Naive thymus-derived CD4-positive, alpha-beta T cell (primary cell): ENCODE measurements around the gene GAD1. TPM values are rescaled to one million over a fixed set of nuclear protein-coding genes. Genes with fewer than 3 reads are reported as not detected.

ENCODE experiments used
- ATAC-seq: fragments of 150-1000 bp; cut with Tn5 transposase; 2 replicates; pipeline ENCODE4 v1.10.0; 2021; ENCODE audit warnings: mild to moderate bottlenecking, moderate library complexity
- CTCF ChIA-PET: fragments of 350-600 bp; sonication (Branson Sonifier 250); formaldehyde crosslinking; loops from one replicate; lab custom pipeline; 2021; ENCODE audit warnings: antibody characterized with exemption; lab: Charles Lee
- POLR2A ChIA-PET: fragments of 350-600 bp; sonication (Branson Sonifier 250); formaldehyde crosslinking; loops from one replicate; lab custom pipeline; 2021; ENCODE audit warnings: antibody characterized with exemption, inconsistent platforms; lab: Charles Lee
- DNase-seq, 9 donors: peaks; one replicate each; pipeline versions ENCODE4 v3.0.0 to v3.0.0-alpha.2; 2020 to 2022; ENCODE audit warnings: mixed read lengths in 1 of 9
- H3K27ac ChIP-seq: one replicate; pipeline ENCODE4 v1.7.0; 2013; ENCODE audit warnings: mild to moderate bottlenecking, low read depth, low read length, moderate library complexity
- H3K27me3 ChIP-seq, 2 donors: one replicate each; pipeline ENCODE4 v1.7.0; 2013; ENCODE audit warnings: low read length in 2 of 2, mild to moderate bottlenecking in 2 of 2, moderate library complexity in 2 of 2; ENCODE audit not compliant: control insufficient read depth in 2 of 2, insufficient read depth in 2 of 2
- H3K36me3 ChIP-seq, 3 experiments: 1 replicate in 2 of 3; 2 replicates in 1 of 3; pipeline ENCODE4 v1.7.0; 2013; ENCODE audit warnings: low read length in 3 of 3, mild to moderate bottlenecking in 3 of 3, moderate library complexity in 1 of 3; ENCODE audit not compliant: insufficient read depth in 3 of 3, control insufficient read depth in 2 of 3
- H3K4me1 ChIP-seq, 2 donors: one replicate each; pipeline ENCODE4 v1.7.0; 2013; ENCODE audit warnings: low read length in 2 of 2, mild to moderate bottlenecking in 2 of 2, moderate library complexity in 1 of 2; ENCODE audit not compliant: control insufficient read depth in 2 of 2, insufficient read depth in 2 of 2
- H3K4me3 ChIP-seq: 2 replicates; pipeline ENCODE4 v1.7.0; 2013; ENCODE audit warnings: mild to moderate bottlenecking, low read length
- H3K9me3 ChIP-seq, 3 experiments: 1 replicate in 2 of 3; 2 replicates in 1 of 3; pipeline ENCODE4 v1.7.0; 2013; ENCODE audit warnings: low read length in 3 of 3; ENCODE audit not compliant: control insufficient read depth in 2 of 3
- H3K27ac Mint-ChIP-seq, 9 donors: one replicate each; pipeline ENCODE4 v1.8.0; 2020 to 2022; ENCODE audit warnings: mixed read lengths in 9 of 9, mild to moderate bottlenecking in 8 of 9, moderate library complexity in 5 of 9, inconsistent platforms in 2 of 9
- H3K27me3 Mint-ChIP-seq, 5 donors: one replicate each; pipeline ENCODE4 v1.8.0; 2021 to 2022; ENCODE audit warnings: mixed read lengths in 5 of 5, mild to moderate bottlenecking in 1 of 5
- H3K36me3 Mint-ChIP-seq, 5 donors: one replicate each; pipeline ENCODE4 v1.8.0; 2020 to 2022; ENCODE audit warnings: mixed read lengths in 5 of 5, mild to moderate bottlenecking in 3 of 5, inconsistent platforms in 1 of 5
- H3K4me1 Mint-ChIP-seq, 7 donors: one replicate each; pipeline ENCODE4 v1.8.0; 2020 to 2022; ENCODE audit warnings: mixed read lengths in 7 of 7, mild to moderate bottlenecking in 3 of 7, inconsistent platforms in 1 of 7
- H3K4me3 Mint-ChIP-seq, 10 donors: one replicate each; pipeline ENCODE4 v1.8.0; 2020 to 2022; ENCODE audit warnings: mild to moderate bottlenecking in 10 of 10, mixed read lengths in 10 of 10, moderate library complexity in 6 of 10, inconsistent platforms in 2 of 10
- H3K9me3 Mint-ChIP-seq, 11 donors: one replicate each; pipeline ENCODE4 v1.8.0; 2020 to 2022; ENCODE audit warnings: mixed read lengths in 11 of 11, mild to moderate bottlenecking in 4 of 11, inconsistent platforms in 1 of 11, moderate library complexity in 1 of 11
- intact Hi-C, 2 donors: fragments of 100-400 bp; cut with micrococcal nuclease; formaldehyde crosslinking; loops; one replicate each; pipeline ENCODE4 v1.15.1; 2023
- polyA plus RNA-seq, 2 donors: library from polyadenylated mRNA; unstranded; fragments of 300-500 nt; fragmentation: Illumina TruSeq; gene quantifications; one replicate each; pipeline ENCODE4 v1.2.3, GENCODE V29; 2021
- total RNA-seq, 6 experiments: library from RNA in 5 of 6; stranded (reverse) in 5 of 6; gene quantifications; 1 replicate in 5 of 6; 2 replicates in 1 of 6; pipeline ENCODE4 v1.2.3 and lab custom pipeline; 2021 to 2026

Gene GAD1
- total and polyA plus RNA-seq, 7 experiments from 2014 or later: 3.6 TPM; not detected in 6

- CTCF ChIA-PET: interaction anchor here (0.5 to 2.3 kb wide), 2 partner anchors 13 to 20 kb away, joined by 3 to 7 read pairs; no protein-coding TSS in a partner anchor
- intact Hi-C loops: no loop called here
- H3K36me3 ChIP-seq: no peaks in the 10 kb centered on the region
- H3K4me1 ChIP-seq: no peaks in the 10 kb centered on the region
- Mint-ChIP-seq H3K4me1 (no peaks in the 10 kb centered on the region), H3K36me3 (no peaks in the 10 kb centered on the region), H3K27ac (no peak overlapping the region), H3K27me3 (peaks cover 5 to 33% (median 9%) of the 10 kb centered on the region in 5 donors), H3K4me3 (no peak overlapping the region), H3K9me3 (no peaks in the 10 kb centered on the region)
- DNase-seq: no peak
- H3K4me3 ChIP-seq: no peak overlapping the region
- H3K9me3 ChIP-seq: no peaks in the 10 kb centered on the region
- POLR2A ChIA-PET: no interaction called here
- no peak for ATAC-seq
- no peaks in the 10 kb centered on the region for H3K27me3 ChIP-seq
- no peak overlapping the region for H3K27ac ChIP-seq
These were observed 75.8 kb downstream of the GAD1 start for GRCh38 chr2:170892391-170892951.

- Mint-ChIP-seq H3K9me3 (no peaks in the 10 kb centered on the region), H3K36me3 (peaks cover 0 to 3% (median 0%) of the 10 kb centered on the region in 5 donors), H3K4me1 (no peaks in the 10 kb centered on the region), H3K27ac (no peak overlapping the region), H3K4me3 (no peak overlapping the region), H3K27me3 (peaks cover 0 to 21% (median 14%) of the 10 kb centered on the region in 5 donors)
- no peak overlapping the region for H3K27ac ChIP-seq
- ATAC-seq (no peak), DNase-seq (no peak)
- ChIA-PET POLR2A (no interaction called here), CTCF (no interaction called here)
- no peaks in the 10 kb centered on the region for H3K9me3 ChIP-seq
- H3K36me3 ChIP-seq: no peaks in the 10 kb centered on the region
- no peaks in the 10 kb centered on the region for H3K4me1 ChIP-seq
- H3K27me3 ChIP-seq: no peaks in the 10 kb centered on the region
- intact Hi-C loops: no loop called here
- no peak overlapping the region for H3K4me3 ChIP-seq
These were observed 78.5 kb downstream of the GAD1 start for GRCh38 chr2:170895023-170895757.

- POLR2A ChIA-PET: no interaction called here
- no peak for ATAC-seq
- CTCF ChIA-PET: no interaction called here
- Histone ChIP-seq H3K27ac (no peak overlapping the region), H3K4me1 (no peaks in the 10 kb centered on the region), H3K36me3 (no peaks in the 10 kb centered on the region), H3K9me3 (no peaks in the 10 kb centered on the region), H3K4me3 (no peak overlapping the region), H3K27me3 (no peaks in the 10 kb centered on the region)
- H3K27me3 Mint-ChIP-seq: peaks cover 0 to 16% (median 15%) of the 10 kb centered on the region in 5 donors
- intact Hi-C loops: no loop called here
- H3K27ac Mint-ChIP-seq: no peak overlapping the region
- no peak for DNase-seq
- H3K4me3 Mint-ChIP-seq: no peak overlapping the region
- H3K9me3 Mint-ChIP-seq: no peaks in the 10 kb centered on the region
- H3K36me3 Mint-ChIP-seq: peaks cover 0 to 3% (median 0%) of the 10 kb centered on the region in 5 donors
- H3K4me1 Mint-ChIP-seq: no peaks in the 10 kb centered on the region
These were observed 79.9 kb downstream of the GAD1 start for GRCh38 chr2:170896622-170897021.

- Histone ChIP-seq H3K27ac (no peak overlapping the region), H3K36me3 (no peaks in the 10 kb centered on the region), H3K4me1 (no peaks in the 10 kb centered on the region), H3K27me3 (no peaks in the 10 kb centered on the region), H3K4me3 (no peak overlapping the region), H3K9me3 (no peaks in the 10 kb centered on the region)
- Mint-ChIP-seq H3K4me1 (no peaks in the 10 kb centered on the region), H3K36me3 (peaks cover 0 to 3% (median 0%) of the 10 kb centered on the region in 5 donors), H3K4me3 (no peak overlapping the region), H3K9me3 (no peaks in the 10 kb centered on the region), H3K27ac (no peak overlapping the region), H3K27me3 (peaks cover 0 to 21% (median 15%) of the 10 kb centered on the region in 5 donors)
- CTCF ChIA-PET: no interaction called here
- intact Hi-C loops: no loop called here
- POLR2A ChIA-PET: interaction anchor here (0.7 kb wide), 1 partner anchor 369 kb away, joined by 3 read pairs; no protein-coding TSS in a partner anchor
- no peak for DNase-seq
- no peak for ATAC-seq
These were observed 80.4 kb downstream of the GAD1 start for GRCh38 chr2:170897108-170897507.

GRCh38 chr2:170905864-170906263, 89.2 kb downstream of the GAD1 start:
- no peak overlapping the region for H3K4me3 ChIP-seq
- Mint-ChIP-seq H3K27ac (no peak overlapping the region), H3K4me3 (no peak overlapping the region), H3K27me3 (peaks cover 3 to 19% (median 12%) of the 10 kb centered on the region in 5 donors), H3K9me3 (peaks cover 3 to 42% (median 21%) of the 10 kb centered on the region in 11 donors), H3K36me3 (peaks cover 0 to 6% (median 0%) of the 10 kb centered on the region in 5 donors), H3K4me1 (no peaks in the 10 kb centered on the region)
- H3K9me3 ChIP-seq: peaks cover 0 to 21% (median 0%) of the 10 kb centered on the region in 3 experiments
- ChIA-PET CTCF (no interaction called here), POLR2A (no interaction called here)
- H3K36me3 ChIP-seq: no peaks in the 10 kb centered on the region
- intact Hi-C loops: no loop called here
- no peak for ATAC-seq
- no peak for DNase-seq
- H3K4me1 ChIP-seq: no peaks in the 10 kb centered on the region
- no peaks in the 10 kb centered on the region for H3K27me3 ChIP-seq
- no peak overlapping the region for H3K27ac ChIP-seq

Other genes starting within 250 kb of the GAD1 start
- gene SP5, start 101.5 kb upstream of the GAD1 start, total RNA-seq: not detected
- not detected for gene SP5, start 101.5 kb upstream of the GAD1 start, polyA plus RNA-seq
- gene ERICH2, start 46.5 kb upstream of the GAD1 start, total RNA-seq: not detected
- not detected for gene ERICH2, start 46.5 kb upstream of the GAD1 start, polyA plus RNA-seq
- 10 to 100 TPM; 65.2 to 79.2 (median 73.2) TPM for gene GORASP2, start 112.4 kb downstream of the GAD1 start, total RNA-seq
- gene GORASP2, start 112.4 kb downstream of the GAD1 start, polyA plus RNA-seq: 100 to 1,000 TPM in 1 of 2 donors, 10 to 100 TPM in 1; 93.5 to 104 TPM